Prostate gland (tissue), 2 donors: ENCODE data around the gene NEK10.
A peak's percentile ranks its signal among the peaks of the same experiment; 100 is the strongest.

Experiments used
- POLR2A ChIP-seq: fragments of 450-650 bp; IDR thresholded peaks from one replicate; pipeline ENCODE4 v1.6.1; 2016; ENCODE audit warnings: antibody characterized with exemption, mild to moderate bottlenecking
- POLR2AphosphoS5 ChIP-seq: sonication (generic); formaldehyde crosslinking; IDR thresholded peaks from one replicate; pipeline ENCODE4 v1.6.1; 2017; ENCODE audit warnings: antibody characterized with exemption
- TF ChIP-seq, protein P1 (sequence below), 4 experiments: fragments of 200-600 bp in 2 of 4; fragments of 450-650 bp in 2 of 4; sonication (generic) in 2 of 4; IDR thresholded peaks; 1 replicate in 3 of 4; 2 replicates in 1 of 4; pipeline ENCODE4 v1.5.1; 2016 to 2019; ENCODE audit warnings: antibody characterized with exemption in 4 of 4, mild to moderate bottlenecking in 2 of 4, moderate library complexity in 2 of 4

DNA sequence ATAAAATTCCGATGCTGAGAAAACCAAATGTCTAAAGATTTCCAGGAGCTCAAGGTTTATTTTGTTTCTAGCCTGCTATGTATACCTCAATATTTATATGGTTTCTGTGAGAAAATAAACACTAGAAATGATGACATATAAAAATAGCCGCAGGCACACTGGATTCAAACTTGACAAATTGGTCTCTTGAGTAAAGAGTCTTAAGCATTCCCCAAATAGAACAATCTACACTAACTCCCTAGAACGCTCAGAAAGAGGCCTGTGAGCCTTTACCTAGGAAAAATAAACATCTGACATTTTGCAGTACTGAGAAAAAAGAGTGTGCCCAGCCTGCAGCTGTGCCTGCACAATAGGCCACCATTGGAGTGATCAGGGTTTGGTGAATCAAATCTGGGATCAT lies 75.2 kb downstream of the NEK10 start:
- TF ChIP-seq POLR2A (no peak), POLR2AphosphoS5 (peak; percentile 9)
- TF ChIP-seq, protein P1, sequence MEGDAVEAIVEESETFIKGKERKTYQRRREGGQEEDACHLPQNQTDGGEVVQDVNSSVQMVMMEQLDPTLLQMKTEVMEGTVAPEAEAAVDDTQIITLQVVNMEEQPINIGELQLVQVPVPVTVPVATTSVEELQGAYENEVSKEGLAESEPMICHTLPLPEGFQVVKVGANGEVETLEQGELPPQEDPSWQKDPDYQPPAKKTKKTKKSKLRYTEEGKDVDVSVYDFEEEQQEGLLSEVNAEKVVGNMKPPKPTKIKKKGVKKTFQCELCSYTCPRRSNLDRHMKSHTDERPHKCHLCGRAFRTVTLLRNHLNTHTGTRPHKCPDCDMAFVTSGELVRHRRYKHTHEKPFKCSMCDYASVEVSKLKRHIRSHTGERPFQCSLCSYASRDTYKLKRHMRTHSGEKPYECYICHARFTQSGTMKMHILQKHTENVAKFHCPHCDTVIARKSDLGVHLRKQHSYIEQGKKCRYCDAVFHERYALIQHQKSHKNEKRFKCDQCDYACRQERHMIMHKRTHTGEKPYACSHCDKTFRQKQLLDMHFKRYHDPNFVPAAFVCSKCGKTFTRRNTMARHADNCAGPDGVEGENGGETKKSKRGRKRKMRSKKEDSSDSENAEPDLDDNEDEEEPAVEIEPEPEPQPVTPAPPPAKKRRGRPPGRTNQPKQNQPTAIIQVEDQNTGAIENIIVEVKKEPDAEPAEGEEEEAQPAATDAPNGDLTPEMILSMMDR (IDR thresholded peaks at IDR 0.05): no peak
